ENCODE data around the gene MBOAT1. TPM values are rescaled to one million over a fixed set of nuclear protein-coding genes. Genes with fewer than 3 reads are reported as not detected.

The MBOAT1 gene
- polyA plus RNA-seq, 1 of the 3 experiments (the other 2 are of a cell fraction) = 3.0 TPM

- H3K9me3 ChIP-seq = no peaks in the 10 kb centered on the region
- H3K9ac ChIP-seq = no peak overlapping the region
- H3K27me3 ChIP-seq (ENCODE audit: insufficient read depth) = no peaks in the 10 kb centered on the region
- DNase-seq = no peak
- no peak overlapping the region for H2AFZ ChIP-seq (ENCODE audit: low read depth)
- 92% methylated on average over 2 of the region's 2 CpGs for WGBS (ENCODE audit: low lambda C conversion rate)
- peaks cover 15 to 17% of the 10 kb centered on the region in 2 experiments; a peak in 2 of 4 replicates for H3K4me1 ChIP-seq (ENCODE audit: control insufficient read depth in 1 of 2, insufficient read depth in 2 of 2, low read depth in 1 of 2, low read length in 1 of 2)
- H3K4me2 ChIP-seq = no peak overlapping the region
- ChIA-PET CTCF (no interaction called here), POLR2A (no interaction called here)
- no peaks in the 10 kb centered on the region for H3F3A ChIP-seq (replicated peaks; ENCODE audit: insufficient read depth)
- no peaks in the 10 kb centered on the region for H4K20me1 ChIP-seq (ENCODE audit: insufficient read depth)
- TF ChIP-seq MXI1 (IDR thresholded peaks at IDR 0.05; ENCODE audit: low read depth, low read length) = no peak
- TF ChIP-seq FOSL2 (IDR thresholded peaks at IDR 0.05; ENCODE audit: borderline replicate concordance, low read depth) = no peak
- TF ChIP-seq ELF1 (IDR thresholded peaks at IDR 0.05) = no peak
- no peak for TF ChIP-seq USF1 (IDR thresholded peaks at IDR 0.05; ENCODE audit: borderline replicate concordance, low read depth)
- no peak for TF ChIP-seq EZH2phosphoT487 (IDR thresholded peaks at IDR 0.05; ENCODE audit: borderline replicate concordance, low read depth)
- no peak for TF ChIP-seq FOXM1 (IDR thresholded peaks at IDR 0.05; ENCODE audit: low read depth)
- TF ChIP-seq TCF12 (IDR thresholded peaks at IDR 0.05) = no peak
- no peak for TF ChIP-seq TAF1 (IDR thresholded peaks at IDR 0.05; ENCODE audit: borderline replicate concordance, low read depth, low read length)
- H3K36me3 ChIP-seq (replicated peaks in 1 of 2; ENCODE audit: control insufficient read depth in 1 of 2, insufficient read depth in 2 of 2, low read length in 1 of 2) = no peaks in the 10 kb centered on the region
- H3K9me2 ChIP-seq = no peaks in the 10 kb centered on the region
- H3K79me2 ChIP-seq (ENCODE audit: insufficient read depth) = peaks cover 10% of the 10 kb centered on the region; the same call in 1 of the 2 replicates
- no peak overlapping the region for H3K27ac ChIP-seq (ENCODE audit: low read depth in 2 of 2, low read length in 1 of 2)
- no peak overlapping the region for H3K4me3 ChIP-seq (ENCODE audit: low read depth in 2 of 2, low read length in 1 of 2)
These were observed 3.4 kb downstream of the MBOAT1 start for GRCh38 chr6:20208687-20209378.

GRCh38 chr6:20207088-20207418, 5.2 kb downstream of the MBOAT1 start:
- no peak overlapping the region for H3K27ac ChIP-seq (ENCODE audit: low read depth in 2 of 2, low read length in 1 of 2)
- 93% methylated on average over 5 of the region's 5 CpGs for WGBS (ENCODE audit: low lambda C conversion rate)
- H3K9me2 ChIP-seq = no peaks in the 10 kb centered on the region
- peaks cover 9 to 15% of the 10 kb centered on the region in 2 experiments; a peak in 3 of 4 replicates for H3K4me1 ChIP-seq (ENCODE audit: control insufficient read depth in 1 of 2, insufficient read depth in 2 of 2, low read depth in 1 of 2, low read length in 1 of 2)
- peaks cover 10% of the 10 kb centered on the region; the same call in 1 of the 2 replicates for H3K79me2 ChIP-seq (ENCODE audit: insufficient read depth)
- no peaks in the 10 kb centered on the region for H4K20me1 ChIP-seq (ENCODE audit: insufficient read depth)
- H3K9ac ChIP-seq = no peak overlapping the region
- no peak overlapping the region for H3K4me2 ChIP-seq
- POLR2A ChIA-PET = no interaction called here
- TF ChIP-seq FOXM1 (IDR thresholded peaks at IDR 0.05; ENCODE audit: low read depth) (no peak), FOXJ3 (CRISPR knock-in tag; IDR thresholded peaks at IDR 0.05) (no peak), EP300 (IDR thresholded peaks at IDR 0.05; ENCODE audit: borderline replicate concordance in 1 of 2, low read depth in 1 of 2, low read length in 1 of 2) (no peak), PBX3 (IDR thresholded peaks at IDR 0.05) (no peak), SIN3A (IDR thresholded peaks at IDR 0.05; ENCODE audit: borderline replicate concordance, low read depth, low read length) (no peak), EZH2phosphoT487 (IDR thresholded peaks at IDR 0.05; ENCODE audit: borderline replicate concordance, low read depth) (no peak), TCF12 (IDR thresholded peaks at IDR 0.05) (no peak), MAX (IDR thresholded peaks at IDR 0.05; ENCODE audit: low read depth) (no peak)
- H3K9me3 ChIP-seq = no peaks in the 10 kb centered on the region
- H3F3A ChIP-seq (replicated peaks; ENCODE audit: insufficient read depth) = peaks cover 2% of the 10 kb centered on the region
- DNase-seq = no peak
- H2AFZ ChIP-seq (ENCODE audit: low read depth) = no peak overlapping the region
- no peak overlapping the region for H3K4me3 ChIP-seq (ENCODE audit: low read depth in 2 of 2, low read length in 1 of 2)
- no peaks in the 10 kb centered on the region for H3K27me3 ChIP-seq (ENCODE audit: insufficient read depth)
- CTCF ChIA-PET = interaction anchor here (0.7 to 1.8 kb wide), 2 partner anchors 80 to 107 kb away, joined by 3 to 6 read pairs; no protein-coding TSS in a partner anchor
- no peaks in the 10 kb centered on the region for H3K36me3 ChIP-seq (replicated peaks in 1 of 2; ENCODE audit: control insufficient read depth in 1 of 2, insufficient read depth in 2 of 2, low read length in 1 of 2)

Measured in SK-N-SH (cell line).